Kidney (tissue), 14 donors: ENCODE results near the gene CADPS2. TPM values are rescaled to one million over a fixed set of nuclear protein-coding genes. Genes with fewer than 3 reads are reported as not detected.

ENCODE experiments used
- DNase-seq, 5 donors: peaks; one replicate each; pipeline ENCODE4 v3.0.0-alpha.2; 2013 to 2020
- FAIRE-seq: peaks from 2 replicates; lab custom pipeline; 2012; peaks lifted over from hg19 to GRCh38; lab: Jason Lieb, UNC
- H3K27ac ChIP-seq, 2 donors: one replicate each; pipeline ENCODE4 v1.7.0; 2013; ENCODE audit warnings: low read depth in 2 of 2, low read length in 2 of 2, inconsistent platforms in 1 of 2
- H3K27me3 ChIP-seq: one replicate; pipeline ENCODE4 v1.7.1; 2013; ENCODE audit warnings: low read length, inconsistent platforms; ENCODE audit not compliant: control insufficient read depth, insufficient read depth
- H3K36me3 ChIP-seq, 3 donors: one replicate each; pipeline versions ENCODE4 v1.7.0 to v1.7.1; 2013; ENCODE audit warnings: low read length in 3 of 3, control low read depth in 1 of 3, inconsistent platforms in 1 of 3; ENCODE audit not compliant: insufficient read depth in 3 of 3, control insufficient read depth in 2 of 3
- H3K4me1 ChIP-seq, 3 donors: one replicate each; pipeline versions ENCODE4 v1.7.0 to v1.7.1; 2013; ENCODE audit warnings: low read length in 3 of 3, inconsistent platforms in 1 of 3, low read depth in 1 of 3; ENCODE audit not compliant: control insufficient read depth in 2 of 3, insufficient read depth in 2 of 3
- H3K4me3 ChIP-seq, 3 donors: one replicate each; pipeline versions ENCODE4 v1.7.0 to v1.8.1; 2013; ENCODE audit warnings: low read length in 3 of 3, control low read depth in 1 of 3, inconsistent platforms in 1 of 3
- H3K9ac ChIP-seq, 3 donors: one replicate each; pipeline versions ENCODE4 v1.7.0 to v1.7.1; 2013; ENCODE audit warnings: low read length in 3 of 3, control low read depth in 1 of 3, inconsistent platforms in 1 of 3
- H3K9me3 ChIP-seq, 3 donors: one replicate each; pipeline versions ENCODE4 v1.7.0 to v1.7.1; 2013; ENCODE audit warnings: low read length in 3 of 3, control low read depth in 1 of 3, inconsistent platforms in 1 of 3; ENCODE audit not compliant: control insufficient read depth in 2 of 3, insufficient read depth in 1 of 3
- intact Hi-C: fragments of 100-400 bp; cut with DNase I; formaldehyde crosslinking; loops from one replicate; pipeline ENCODE4 v1.11.1; 2022
- polyA plus RNA-seq: library from polyadenylated mRNA; stranded (reverse); fragments of 350-450 nt; fragmentation: Illumina TruSeq; extraction: RNeasy Lipid Tissue Mini Kit (QIAGEN cat#74804); gene quantifications from one replicate; pipeline ENCODE4 v1.2.3, GENCODE V29; 2014; ENCODE audit warnings: low read depth, low replicate concordance; ENCODE audit not compliant: insufficient read depth
- total RNA-seq: library from RNA; stranded (reverse); fragmentation: NEBNext Ultra II Directional; extraction: Animal tissue kit (Norgen Biotek cat#: 25700); gene quantifications from one replicate; pipeline ENCODE4 v1.2.1, GENCODE V29; 2021
- TF ChIP-seq, protein P1 (sequence below): IDR thresholded peaks from 3 replicates; pipeline ENCODE4 v1.5.1; 2012; ENCODE audit warnings: mild to moderate bottlenecking, moderate library complexity, borderline replicate concordance; ENCODE audit not compliant: insufficient read depth; ENCODE audit errors: extremely low read depth
- donor health status: control.
- donor health status: control.
- donor health status: control.
- donor health status: control.
- donor health status: control.
- donor health status: DM: yes; HTN: yes; CAD: no.
- donor health status: Normal renal cell carcinoma (clear cell type).

CADPS2 gene
- total and polyA plus RNA-seq, 2 donors from 2014 or later, result 33.0 to 39.9 TPM

DNA sequence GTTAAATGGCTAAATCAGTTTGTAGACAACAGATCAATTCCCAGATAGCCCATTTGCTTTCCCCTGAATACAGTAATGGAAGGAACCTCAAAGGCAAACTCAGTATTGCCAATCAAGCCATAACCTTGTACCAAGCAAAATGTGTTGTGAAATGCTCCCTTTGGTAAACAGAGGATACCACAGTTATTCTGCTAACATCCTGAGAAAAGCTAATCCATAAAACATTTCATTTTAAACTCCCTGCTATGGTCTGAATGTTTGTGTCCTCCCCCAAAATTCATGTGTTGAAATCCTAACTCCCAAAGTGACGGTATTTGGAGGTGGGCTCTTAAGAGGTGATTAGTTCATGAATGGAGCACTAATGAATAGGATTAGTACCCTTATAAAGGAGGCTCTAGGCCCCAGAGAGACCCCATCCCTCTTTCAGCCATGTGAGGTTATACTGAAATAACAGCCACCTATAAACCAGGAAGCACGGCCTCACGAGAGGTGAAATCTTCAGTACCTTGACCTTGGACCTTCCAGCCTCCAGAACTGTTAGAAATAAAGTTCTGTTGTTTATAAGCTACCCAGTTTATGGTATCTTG lies 94.2 kb downstream of the CADPS2 start:
- FAIRE-seq (no peak), DNase-seq (no peak)
- no peaks in the 10 kb centered on the region for H3K27me3 ChIP-seq
- H3K9me3 ChIP-seq, result no peaks in the 10 kb centered on the region
- H3K9ac ChIP-seq, result no peak overlapping the region
- peaks cover 0 to 3% (median 0%) of the 10 kb centered on the region in 3 donors for H3K36me3 ChIP-seq
- TF ChIP-seq, protein P1, sequence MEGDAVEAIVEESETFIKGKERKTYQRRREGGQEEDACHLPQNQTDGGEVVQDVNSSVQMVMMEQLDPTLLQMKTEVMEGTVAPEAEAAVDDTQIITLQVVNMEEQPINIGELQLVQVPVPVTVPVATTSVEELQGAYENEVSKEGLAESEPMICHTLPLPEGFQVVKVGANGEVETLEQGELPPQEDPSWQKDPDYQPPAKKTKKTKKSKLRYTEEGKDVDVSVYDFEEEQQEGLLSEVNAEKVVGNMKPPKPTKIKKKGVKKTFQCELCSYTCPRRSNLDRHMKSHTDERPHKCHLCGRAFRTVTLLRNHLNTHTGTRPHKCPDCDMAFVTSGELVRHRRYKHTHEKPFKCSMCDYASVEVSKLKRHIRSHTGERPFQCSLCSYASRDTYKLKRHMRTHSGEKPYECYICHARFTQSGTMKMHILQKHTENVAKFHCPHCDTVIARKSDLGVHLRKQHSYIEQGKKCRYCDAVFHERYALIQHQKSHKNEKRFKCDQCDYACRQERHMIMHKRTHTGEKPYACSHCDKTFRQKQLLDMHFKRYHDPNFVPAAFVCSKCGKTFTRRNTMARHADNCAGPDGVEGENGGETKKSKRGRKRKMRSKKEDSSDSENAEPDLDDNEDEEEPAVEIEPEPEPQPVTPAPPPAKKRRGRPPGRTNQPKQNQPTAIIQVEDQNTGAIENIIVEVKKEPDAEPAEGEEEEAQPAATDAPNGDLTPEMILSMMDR, result no peak
- no peak overlapping the region for H3K4me3 ChIP-seq
- intact Hi-C loops, result no loop called here
- H3K4me1 ChIP-seq, result no peaks in the 10 kb centered on the region
- no peak overlapping the region for H3K27ac ChIP-seq

DNA sequence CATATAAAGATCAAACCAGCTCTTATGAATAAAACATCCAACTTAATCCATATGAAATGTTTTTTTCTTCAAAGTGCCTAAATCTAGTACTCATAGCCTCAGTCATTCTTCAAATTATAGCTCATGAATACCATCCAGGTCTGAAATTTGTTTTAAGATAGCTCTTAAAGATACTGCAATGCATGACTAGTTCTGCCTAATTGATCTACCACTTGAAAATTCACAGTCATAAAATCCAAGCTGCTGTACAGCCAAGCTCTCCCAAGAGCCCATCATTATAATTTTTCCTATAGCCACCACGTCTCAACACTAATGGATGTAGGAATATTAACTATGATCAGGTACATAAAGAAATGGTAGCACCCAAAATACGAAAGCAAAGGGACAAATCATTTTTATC lies 95.7 kb downstream of the CADPS2 start:
- no peak for FAIRE-seq
- Histone ChIP-seq H3K9me3 (no peaks in the 10 kb centered on the region), H3K27me3 (no peaks in the 10 kb centered on the region), H3K4me1 (no peaks in the 10 kb centered on the region), H3K4me3 (no peak overlapping the region), H3K27ac (no peak overlapping the region), H3K9ac (no peak overlapping the region), H3K36me3 (peaks cover 0 to 3% (median 0%) of the 10 kb centered on the region in 3 donors)
- intact Hi-C loops, result no loop called here
- DNase-seq, result no peak
- TF ChIP-seq, protein P1, result no peak

DNA sequence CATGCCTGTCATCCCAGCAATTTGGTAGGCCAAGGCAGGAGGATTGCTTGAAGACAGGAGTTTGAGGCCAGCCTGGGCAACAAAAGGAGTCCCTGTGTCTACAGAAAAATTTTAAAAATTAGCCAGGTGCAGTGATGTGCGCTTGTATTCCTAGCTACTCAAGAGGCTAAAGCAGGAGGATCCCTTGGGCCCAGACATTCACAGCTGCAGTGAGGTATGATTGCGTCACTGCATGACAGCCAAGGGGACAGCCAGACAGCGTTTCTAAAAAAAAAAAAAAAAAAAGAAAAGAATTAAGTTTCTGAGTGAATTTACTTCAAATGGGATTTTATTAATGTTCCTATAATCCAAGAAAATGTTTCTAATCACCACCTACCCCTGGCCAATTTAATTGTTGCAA lies 96.1 kb downstream of the CADPS2 start:
- no peak overlapping the region for H3K9ac ChIP-seq
- H3K36me3 ChIP-seq, result peaks cover 0 to 3% (median 0%) of the 10 kb centered on the region in 3 donors
- no peaks in the 10 kb centered on the region for H3K4me1 ChIP-seq
- H3K27me3 ChIP-seq, result no peaks in the 10 kb centered on the region
- intact Hi-C loops, result no loop called here
- H3K4me3 ChIP-seq, result no peak overlapping the region
- no peak overlapping the region for H3K27ac ChIP-seq
- DNase-seq (no peak), FAIRE-seq (no peak)
- TF ChIP-seq, protein P1, result no peak
- no peaks in the 10 kb centered on the region for H3K9me3 ChIP-seq

DNA sequence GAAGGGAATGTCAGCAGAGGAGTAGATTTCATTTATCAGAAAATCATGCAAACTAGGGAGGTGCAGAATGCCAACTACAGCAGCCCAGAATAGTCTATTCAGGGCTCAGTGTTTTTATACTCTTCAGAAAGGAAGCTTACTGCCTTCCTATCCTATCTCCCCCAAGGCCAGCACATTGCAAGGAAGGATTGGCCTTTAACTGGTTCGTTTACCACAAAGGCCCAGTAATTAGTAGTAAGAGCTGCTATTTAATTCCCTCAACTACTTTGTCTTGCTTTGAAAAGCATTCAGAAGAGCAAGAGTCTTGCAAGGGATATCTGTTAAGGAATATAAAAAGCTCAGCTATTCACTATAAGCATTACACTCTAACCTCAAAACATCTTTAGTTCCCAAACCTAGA lies 97.1 kb downstream of the CADPS2 start:
- no peak overlapping the region for H3K27ac ChIP-seq
- no peak overlapping the region for H3K4me3 ChIP-seq
- intact Hi-C loops, result no loop called here
- FAIRE-seq (no peak), DNase-seq (no peak)
- H3K27me3 ChIP-seq, result no peaks in the 10 kb centered on the region
- H3K4me1 ChIP-seq, result no peaks in the 10 kb centered on the region
- H3K36me3 ChIP-seq, result peaks cover 0 to 3% (median 0%) of the 10 kb centered on the region in 3 donors
- H3K9me3 ChIP-seq, result no peaks in the 10 kb centered on the region
- H3K9ac ChIP-seq, result no peak overlapping the region
- TF ChIP-seq, protein P1, result no peak
